Measurements from ENCODE around the gene NCS1.
"Not testable (repeated sequence)": the region's sequence is repeated elsewhere in the genome, so short reads cannot be mapped to it uniquely, and the experiment has no call there.

NCS1 gene

GRCh38 chr9:130237763-130238524, 65.7 kb downstream of the NCS1 start:
- DNase-seq (ENCODE audit: low read depth in 2 of 2), result no peak

- no peak for DNase-seq (ENCODE audit: low read depth in 2 of 2)
These were observed 67.1 kb downstream of the NCS1 start for GRCh38 chr9:130239363-130239695.

DNA sequence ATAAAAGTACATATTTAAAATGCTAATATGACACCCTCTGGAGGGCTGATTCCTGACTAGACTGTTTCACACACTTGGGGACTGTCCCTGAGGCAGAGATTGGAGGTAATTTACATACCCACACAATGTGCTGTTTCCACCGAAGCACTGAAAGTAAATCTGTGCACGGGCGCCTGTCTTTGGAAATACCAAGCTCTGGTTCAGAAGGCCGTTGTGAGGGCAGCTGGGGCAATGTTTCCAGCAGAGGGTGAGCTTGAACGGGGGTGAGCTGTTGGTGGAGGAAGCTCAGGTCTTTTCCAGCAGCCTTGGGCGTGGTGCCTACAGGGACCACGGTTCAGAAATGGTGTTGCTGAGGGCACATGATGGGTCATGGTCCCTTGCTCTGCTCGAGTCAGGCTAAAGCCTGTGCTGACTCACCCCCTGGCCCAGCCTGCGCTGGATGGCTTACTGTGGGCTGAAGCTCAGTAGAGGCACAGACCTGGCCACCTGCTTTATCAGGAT, 67.6 kb downstream of the NCS1 start:
- DNase-seq (ENCODE audit: low read depth in 2 of 2), result peak in 1 of 2 donors; percentile 23

DNA sequence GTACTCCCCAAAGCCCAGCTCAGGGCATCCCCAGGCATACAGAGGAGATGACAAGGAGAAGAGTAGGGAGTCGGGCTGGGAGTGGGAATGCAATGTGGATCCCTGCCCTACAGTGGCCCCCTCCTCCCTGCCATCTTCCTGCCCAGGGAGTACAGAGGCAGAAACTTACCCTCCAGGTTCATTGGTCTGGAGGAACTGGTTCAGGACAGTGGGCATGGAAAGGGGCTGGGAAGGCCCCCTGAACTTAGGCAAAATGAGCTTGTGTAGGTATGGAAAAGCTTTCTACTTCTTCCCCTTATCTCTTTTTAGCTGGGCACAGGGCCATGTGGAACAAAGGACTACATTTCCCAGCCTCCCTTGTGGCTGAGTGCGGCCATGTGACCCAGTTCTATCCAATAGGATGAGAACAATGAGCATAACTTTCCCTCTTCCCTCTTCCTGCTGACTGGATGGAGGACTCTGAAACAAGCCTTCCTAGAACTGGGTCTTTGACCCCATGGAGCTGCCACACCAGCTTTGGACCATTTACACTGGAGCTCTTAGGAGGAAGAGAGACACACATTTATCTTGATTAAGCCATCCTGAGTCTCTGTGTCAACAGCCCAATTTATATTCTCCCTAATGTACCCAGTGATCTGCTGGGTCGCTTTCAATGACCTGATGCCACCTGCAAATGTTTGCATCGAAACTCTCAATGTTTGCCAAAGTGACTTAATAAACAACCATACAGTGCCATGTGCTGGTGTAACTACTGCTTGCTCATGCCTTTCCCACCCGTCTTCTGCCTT, 68.4 kb downstream of the NCS1 start:
- no peak for DNase-seq (ENCODE audit: low read depth in 2 of 2)

DNA sequence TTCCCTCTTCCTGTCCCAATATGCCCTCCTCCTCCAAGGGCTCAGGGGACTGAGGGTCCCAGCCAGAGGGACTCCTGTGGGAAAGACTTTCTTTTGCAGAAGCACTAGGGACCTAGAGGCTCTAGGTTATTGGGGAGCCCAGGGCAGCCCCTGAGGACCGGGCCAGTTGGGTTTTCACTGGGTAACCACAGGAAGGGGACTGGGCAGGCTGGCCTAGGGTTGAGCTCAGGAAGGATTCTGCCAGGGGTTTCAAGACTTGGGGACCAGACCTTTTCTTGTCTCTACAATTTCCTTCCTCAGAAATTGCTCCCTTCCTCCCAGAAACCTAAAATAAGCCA, 69.0 kb downstream of the NCS1 start:
- DNase-seq (ENCODE audit: low read depth in 2 of 2), result no peak

GRCh38 chr9:130242270-130243014, 70.2 kb downstream of the NCS1 start:
- no peak for DNase-seq (ENCODE audit: low read depth in 2 of 2)

- peak; percentile 50 to 80 for DNase-seq (ENCODE audit: low read depth in 2 of 2)
These were observed 71.0 kb downstream of the NCS1 start for GRCh38 chr9:130243015-130243881.

- DNase-seq (ENCODE audit: low read depth in 2 of 2), result no peak
These were observed 71.6 kb downstream of the NCS1 start for GRCh38 chr9:130243882-130244170.

DNA sequence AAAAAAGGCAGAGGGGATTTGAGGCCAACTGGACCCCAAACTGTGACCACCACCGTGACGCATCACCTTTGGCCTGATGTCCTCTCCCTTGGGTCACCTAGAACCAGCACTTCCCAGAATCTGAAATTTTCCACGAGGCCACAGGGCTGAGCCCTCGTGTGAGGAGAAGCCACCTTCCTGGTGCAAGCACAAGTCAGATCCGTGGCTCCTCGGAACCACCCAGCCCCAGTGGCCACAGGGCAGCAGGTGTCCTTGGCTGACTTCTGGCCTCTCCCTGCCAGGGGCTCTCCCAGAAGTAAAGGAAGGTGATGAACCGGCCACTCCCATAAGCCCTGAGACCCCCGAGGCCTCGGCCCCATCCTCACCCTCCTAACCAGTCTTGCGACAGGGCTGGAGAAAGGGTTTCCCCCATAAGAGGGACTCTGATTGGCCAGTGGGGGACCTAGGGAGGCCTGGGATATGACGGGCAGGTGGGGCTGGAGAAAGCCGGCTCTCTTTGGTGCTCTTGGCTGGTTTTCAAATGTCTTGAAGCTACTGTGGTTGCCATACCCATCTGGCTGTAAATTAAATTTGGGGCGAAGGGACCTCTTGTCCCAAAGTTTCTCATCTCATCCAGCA, 72.5 kb downstream of the NCS1 start:
- DNase-seq (ENCODE audit: low read depth in 2 of 2), result no peak

GRCh38 chr9:130245474-130245873, 73.3 kb downstream of the NCS1 start:
- no peak for DNase-seq (ENCODE audit: low read depth in 2 of 2)

DNA sequence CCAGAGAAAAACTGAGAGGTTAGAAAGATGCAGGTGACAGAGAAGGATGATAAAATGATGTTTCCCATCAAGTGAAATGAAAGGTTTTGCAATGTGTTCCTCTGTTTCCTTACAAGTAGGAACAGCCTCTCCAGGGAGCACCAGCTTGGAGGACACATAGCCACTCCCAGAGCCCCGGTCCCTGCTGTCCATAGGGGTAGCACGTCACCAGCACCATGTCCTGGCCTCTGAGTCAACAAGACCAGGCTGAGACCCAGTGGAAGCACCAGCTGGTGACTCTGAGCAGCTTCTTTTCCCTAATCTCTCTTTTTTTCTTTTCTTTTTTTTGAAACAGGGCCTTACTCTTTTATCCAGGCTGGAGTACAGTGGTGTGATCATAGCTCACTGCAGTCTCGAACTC, 73.9 kb downstream of the NCS1 start:
- no peak for DNase-seq (ENCODE audit: low read depth in 2 of 2)

GRCh38 chr9:130254747-130255630, 82.8 kb downstream of the NCS1 start:
- no peak for DNase-seq (ENCODE audit: low read depth in 2 of 2)

GRCh38 chr9:130255631-130256134, 83.5 kb downstream of the NCS1 start:
- no peak for DNase-seq (ENCODE audit: low read depth in 2 of 2)

- DNase-seq (ENCODE audit: low read depth in 2 of 2), result no peak
These were observed 84.4 kb downstream of the NCS1 start for GRCh38 chr9:130256644-130257043.

GRCh38 chr9:130258137-130258536, 85.9 kb downstream of the NCS1 start:
- DNase-seq (ENCODE audit: low read depth in 2 of 2), result not testable (repeated sequence)

DNA sequence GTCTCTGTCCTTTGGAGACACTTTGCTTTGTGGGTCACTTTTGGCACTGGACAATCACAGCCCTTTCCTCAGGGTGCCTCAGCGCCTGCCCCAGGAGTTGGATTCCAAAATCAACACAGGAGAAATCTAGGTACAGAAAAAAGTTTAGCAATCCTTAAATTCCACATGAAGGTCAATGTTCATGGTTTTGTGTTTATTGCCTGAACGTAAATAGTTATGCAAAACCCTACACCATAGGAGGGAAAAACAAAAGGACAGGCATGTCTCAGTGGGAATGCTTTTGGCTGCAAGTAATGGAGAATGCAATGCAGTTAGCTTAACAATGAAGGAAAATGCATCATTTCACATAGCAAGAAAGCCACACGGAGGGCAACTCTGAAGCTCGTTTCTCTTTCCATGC, 86.8 kb downstream of the NCS1 start:
- no peak for DNase-seq (ENCODE audit: low read depth in 2 of 2)

DNA sequence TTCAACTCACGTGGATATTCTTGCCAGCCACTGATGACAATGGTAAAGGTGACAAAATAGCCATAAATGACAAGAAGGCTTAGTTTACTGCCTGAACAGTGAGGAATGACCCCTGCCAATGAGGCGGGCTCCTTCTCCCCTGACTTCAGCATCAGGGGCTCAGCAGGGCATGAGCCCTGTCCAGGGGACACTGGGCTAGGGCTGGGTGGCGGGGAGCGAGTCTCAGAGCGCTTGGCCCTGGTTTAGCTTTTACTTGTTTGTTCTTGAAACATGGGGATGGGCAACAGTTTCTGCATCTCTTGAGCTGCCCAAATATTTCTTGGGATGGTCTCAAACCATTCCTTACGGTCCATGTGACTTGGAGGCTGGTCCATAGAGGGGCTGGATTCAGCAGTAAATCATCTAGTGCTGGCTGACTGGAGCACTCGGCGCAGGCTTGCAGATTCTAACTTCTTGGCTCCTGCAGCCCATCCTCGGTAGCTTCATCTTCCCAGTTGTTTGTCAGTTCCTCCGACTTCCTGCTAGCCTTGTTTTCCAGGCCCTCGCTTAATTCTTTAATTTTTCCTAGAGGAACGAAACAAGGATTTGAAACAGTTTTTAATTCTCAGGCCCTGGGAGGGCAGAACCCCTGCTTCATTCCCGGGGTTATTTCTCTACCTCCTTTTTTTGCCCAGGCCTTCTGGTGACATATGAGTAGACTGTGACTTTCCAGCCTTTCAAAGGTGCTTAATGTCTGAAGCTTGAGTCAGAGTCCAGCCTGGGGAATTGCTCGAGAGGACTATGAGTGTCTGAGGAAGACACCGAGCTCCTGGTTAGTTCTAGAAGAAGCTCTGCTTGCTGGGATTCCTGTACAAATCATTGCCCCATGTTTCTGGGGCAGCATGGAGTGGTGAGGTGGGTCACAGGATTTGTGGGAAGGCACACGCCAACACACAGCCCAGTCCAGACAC, 88.9 kb downstream of the NCS1 start:
- DNase-seq (ENCODE audit: low read depth in 2 of 2), result no peak

- no peak for DNase-seq (ENCODE audit: low read depth in 2 of 2)
These were observed 90.0 kb downstream of the NCS1 start for GRCh38 chr9:130262061-130262745.

Data from stimulated activated CD4-positive, alpha-beta T cell treated with anti-CD3 and anti-CD28 coated beads, Interleukin-1b, Interleukin-23, amount 100 ng/mL, for 1 hour (primary cell).